IMR-90 (cell line): Measurements from ENCODE around the gene SLC39A11.

ENCODE experiments used
- BHLHE40 ChIP-seq: fragments of 150-350 bp; IDR thresholded peaks from 2 replicates; pipeline ENCODE4 v1.6.1; 2016; ENCODE audit warnings: mild to moderate bottlenecking, low read depth, low read length
- CEBPB ChIP-seq: IDR thresholded peaks from 2 replicates; pipeline ENCODE4 v1.6.1; 2012; ENCODE audit warnings: low read depth, low read length, improper control_type of control experiment
- CTCF ChIP-seq: conservative IDR thresholded peaks from 2 replicates; pipeline ENCODE4 v1.5.1; 2012; ENCODE audit warnings: mild to moderate bottlenecking, low read depth, low read length, improper control_type of control experiment
- NFE2L2 ChIP-seq: fragments of 150-350 bp; IDR thresholded peaks from 2 replicates; pipeline ENCODE4 v1.6.1; 2016; ENCODE audit warnings: low read depth, mild to moderate bottlenecking, low read length
- POLR2A ChIP-seq: IDR thresholded peaks from 2 replicates; pipeline ENCODE4 v1.6.1; 2012; ENCODE audit warnings: mild to moderate bottlenecking, low read depth, low read length
- RAD21 ChIP-seq: IDR thresholded peaks from 2 replicates; pipeline ENCODE4 v1.6.1; 2012; ENCODE audit warnings: low read length, improper control_type of control experiment
- RFX5 ChIP-seq: IDR thresholded peaks from 2 replicates; pipeline ENCODE4 v1.8.0; 2012; ENCODE audit warnings: low read depth, mild to moderate bottlenecking, low read length, moderate library complexity
- SMC3 ChIP-seq: fragments of 150-350 bp; IDR thresholded peaks from 2 replicates; pipeline ENCODE4 v1.6.1; 2016; ENCODE audit warnings: low read depth, mild to moderate bottlenecking, antibody characterized with exemption, low read length, moderate library complexity

- TF ChIP-seq POLR2A (no peak), CTCF (no peak), RAD21 (no peak), CEBPB (no peak), NFE2L2 (no peak), SMC3 (no peak), BHLHE40 (no peak), RFX5 (no peak)
These were observed 123.1 kb downstream of the SLC39A11 start for GRCh38 chr17:72969293-72969906.
